HG02884 (cell line): ENCODE data around the gene KIF1C.
"Not testable (repeated sequence)": the region's sequence is repeated elsewhere in the genome, so short reads cannot be mapped to it uniquely, and the experiment has no call there.

Experiments
- ATAC-seq: cut with Tn5 transposase; IDR thresholded peaks from one replicate; pipeline ENCODE4 v1.9.1; 2021; ENCODE audit warnings: mild to moderate bottlenecking, moderate library complexity; ENCODE audit not compliant: unreplicated experiment

KIF1C gene

DNA sequence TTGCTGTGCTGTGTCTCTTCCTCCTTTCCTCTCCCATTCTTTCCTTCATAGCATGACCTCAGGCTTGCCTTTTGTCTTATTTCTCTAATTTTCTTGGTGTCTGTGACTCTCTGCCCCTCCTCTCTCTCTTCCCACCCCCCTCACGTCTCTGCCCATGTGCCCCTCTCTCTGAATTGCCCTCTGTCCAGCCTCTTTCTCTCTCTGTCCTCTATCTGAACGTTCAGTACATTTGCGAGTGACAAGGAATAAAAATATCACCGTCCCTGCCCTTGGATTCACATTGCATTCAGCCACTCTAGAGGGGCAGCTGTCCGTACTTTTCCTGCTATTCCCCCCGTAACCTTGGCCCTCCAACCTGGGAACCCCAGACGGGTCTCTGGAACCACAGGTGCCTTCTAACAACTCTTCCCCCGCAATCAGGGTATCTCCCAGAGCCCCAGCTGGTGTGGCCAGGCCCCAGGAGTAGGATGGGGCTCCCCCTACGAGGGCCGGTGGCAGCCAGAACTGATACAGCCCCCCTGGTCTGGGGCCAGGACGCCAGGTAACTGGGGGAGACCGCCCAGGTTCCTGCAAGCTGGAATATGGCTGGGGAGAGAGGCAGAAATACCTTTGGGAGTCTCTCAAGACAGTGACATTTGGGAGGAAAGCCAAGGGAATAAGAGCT, 1.8 kb downstream of the KIF1C start:
- ATAC-seq, result no peak

DNA sequence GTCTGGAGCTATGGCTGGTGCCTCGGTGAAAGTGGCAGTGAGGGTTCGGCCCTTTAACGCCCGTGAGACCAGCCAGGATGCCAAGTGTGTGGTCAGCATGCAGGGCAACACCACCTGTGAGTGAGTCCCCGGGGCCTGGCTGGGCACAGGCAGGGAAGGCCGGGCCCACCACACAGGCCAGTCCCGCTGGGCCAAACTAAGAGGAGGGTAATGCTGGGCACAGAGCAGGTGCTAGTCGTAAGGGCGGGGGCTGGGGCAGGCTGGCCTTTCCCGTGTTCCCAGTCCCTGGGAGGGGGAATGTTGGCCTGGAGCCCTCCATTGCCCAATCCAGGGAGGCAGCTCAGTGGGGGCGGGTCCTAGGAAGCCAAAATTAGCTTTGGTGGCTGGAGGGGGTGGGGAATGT, 2.5 kb downstream of the KIF1C start:
- ATAC-seq, result no peak

DNA sequence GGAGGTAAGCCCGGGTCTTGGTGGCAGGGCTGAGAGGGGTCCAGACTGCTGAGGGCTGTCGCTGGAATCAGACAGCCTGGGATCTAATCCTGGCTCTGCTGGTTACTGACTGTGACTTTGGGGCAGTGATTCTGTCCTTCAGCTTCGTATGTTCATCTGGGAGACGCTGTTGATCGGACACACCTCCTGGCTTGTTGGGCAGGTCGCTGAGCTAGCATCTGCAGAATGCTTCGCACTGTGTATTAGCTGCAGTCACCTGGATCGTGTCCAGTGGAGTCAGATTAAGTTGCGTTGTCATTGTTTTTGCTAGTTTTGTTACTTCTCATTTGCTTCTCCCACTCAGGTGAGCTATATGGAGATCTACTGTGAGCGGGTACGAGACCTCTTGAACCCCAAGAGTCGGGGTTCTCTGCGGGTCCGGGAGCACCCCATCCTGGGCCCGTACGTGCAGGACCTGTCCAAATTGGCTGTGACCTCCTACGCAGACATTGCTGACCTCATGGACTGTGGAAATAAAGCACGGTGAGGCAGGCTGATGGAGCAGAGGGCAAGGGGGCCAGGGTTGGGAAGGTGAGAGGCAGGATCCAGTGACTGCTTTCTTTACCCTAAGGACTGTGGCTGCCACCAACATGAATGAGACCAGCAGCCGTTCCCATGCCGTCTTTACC, 4.5 kb downstream of the KIF1C start:
- no peak for ATAC-seq

DNA sequence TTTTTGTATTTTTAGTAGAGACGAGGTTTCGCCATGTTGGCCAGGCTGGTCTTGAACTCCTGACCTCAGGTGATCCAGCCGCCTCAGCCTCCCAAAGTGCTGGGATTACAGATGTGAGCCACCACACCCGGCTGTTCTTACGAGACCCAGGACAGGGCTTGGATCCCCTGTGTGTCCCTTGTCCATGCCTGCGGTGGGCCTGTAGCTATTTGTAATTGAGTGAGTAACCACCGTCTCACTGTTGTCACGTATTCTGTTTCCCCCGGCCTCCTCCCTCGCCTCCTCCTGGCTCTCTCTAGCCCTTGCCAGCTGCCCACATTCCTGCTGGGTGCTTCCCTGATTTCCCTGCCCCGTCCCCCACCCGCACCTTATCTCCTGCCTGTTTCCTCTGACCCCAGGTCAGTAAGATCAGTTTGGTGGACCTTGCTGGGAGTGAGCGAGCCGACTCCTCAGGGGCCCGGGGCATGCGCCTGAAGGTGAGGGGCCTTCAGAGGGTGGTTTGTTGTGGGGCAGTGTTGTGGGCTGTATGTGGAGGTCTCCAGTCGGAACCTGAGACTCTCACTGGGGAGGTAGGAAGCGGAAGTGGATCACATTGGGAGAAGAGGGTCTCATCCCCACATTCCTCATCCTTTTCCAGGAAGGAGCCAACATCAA, 5.6 kb downstream of the KIF1C start:
- ATAC-seq, result no peak

DNA sequence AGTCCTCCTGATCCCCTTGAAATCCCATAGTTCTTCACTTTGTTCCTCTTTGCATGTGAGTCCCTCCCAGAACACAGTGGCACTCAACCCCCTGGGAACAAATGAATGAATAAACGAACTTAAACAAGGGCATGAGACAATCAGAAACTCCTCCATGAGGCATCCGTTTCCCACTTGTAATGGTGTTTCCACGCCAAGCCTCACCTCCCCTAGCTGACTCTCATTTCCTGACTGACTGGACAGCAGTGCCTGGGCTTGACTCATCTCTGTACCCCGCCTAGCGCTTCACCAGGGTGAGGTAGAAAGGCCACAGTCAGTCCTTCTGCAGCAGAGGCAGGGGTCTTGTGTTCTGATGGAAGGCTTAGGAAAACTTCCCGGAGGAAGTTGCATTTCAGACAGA, 14.2 kb downstream of the KIF1C start:
- no peak for ATAC-seq

DNA sequence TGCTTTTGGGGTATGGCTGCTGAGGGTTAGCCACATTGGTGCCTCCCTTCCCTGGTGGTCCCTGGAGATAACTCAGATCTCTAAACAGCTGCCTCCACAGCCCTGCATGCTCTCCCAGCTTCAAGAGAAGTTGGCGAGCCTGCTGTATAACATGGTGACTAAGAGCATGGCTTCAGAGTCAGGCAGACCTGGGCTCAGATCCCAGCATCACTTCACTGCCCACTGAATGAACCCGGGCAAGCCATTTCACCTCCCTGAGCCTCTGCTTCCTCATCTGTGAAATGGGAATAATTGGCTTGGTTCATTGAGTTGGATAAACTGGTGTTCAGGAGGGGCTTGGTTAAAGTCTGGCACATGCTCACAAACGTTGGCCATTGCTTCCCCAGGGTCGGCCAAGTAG, 16.6 kb downstream of the KIF1C start:
- ATAC-seq, result no peak

DNA sequence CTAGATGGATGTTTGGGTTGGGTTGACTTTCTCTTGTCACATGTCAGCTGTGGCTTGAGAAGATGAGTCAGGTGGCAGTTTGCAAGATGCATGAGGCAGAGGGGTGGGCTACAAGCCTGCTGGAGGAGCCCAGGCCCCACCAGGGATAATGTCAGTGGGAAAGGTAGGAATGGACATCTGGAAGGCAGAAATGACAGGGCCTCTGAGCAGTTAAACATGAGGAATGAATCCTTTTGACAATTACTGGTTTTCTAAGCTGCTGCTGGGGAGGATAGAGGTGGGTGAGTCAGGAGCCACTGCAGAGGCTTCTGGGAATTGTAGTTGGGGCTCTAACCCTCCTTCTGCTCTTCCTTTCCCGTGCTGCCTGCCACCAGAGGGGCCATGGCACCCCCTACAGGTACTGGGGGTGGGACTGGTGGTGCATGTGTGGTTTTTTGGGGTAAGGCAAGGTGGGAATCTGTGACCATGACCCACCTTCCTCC, 21.8 kb downstream of the KIF1C start:
- no peak for ATAC-seq

DNA sequence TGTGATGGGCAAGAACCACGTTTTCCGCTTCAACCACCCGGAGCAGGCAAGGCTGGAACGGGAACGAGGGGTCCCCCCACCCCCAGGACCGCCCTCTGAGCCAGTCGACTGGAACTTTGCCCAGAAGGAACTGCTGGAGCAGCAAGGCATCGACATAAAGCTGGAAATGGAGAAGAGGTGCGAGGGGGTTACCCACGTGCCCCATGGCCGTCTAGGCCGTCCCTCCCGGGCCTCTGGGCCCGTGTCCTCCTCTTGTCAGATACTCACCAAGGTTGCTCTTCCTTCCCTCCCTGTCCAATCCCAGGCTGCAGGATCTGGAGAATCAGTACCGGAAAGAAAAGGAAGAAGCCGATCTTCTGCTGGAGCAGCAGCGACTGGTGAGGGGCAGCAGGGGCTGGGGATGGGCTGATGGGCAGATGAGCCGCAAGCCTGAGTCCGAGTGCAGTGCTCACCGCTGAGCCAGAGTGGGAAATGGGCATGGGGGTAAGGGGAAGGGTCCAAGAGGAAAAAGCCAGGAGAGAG, 22.8 kb downstream of the KIF1C start:
- ATAC-seq, result no peak

DNA sequence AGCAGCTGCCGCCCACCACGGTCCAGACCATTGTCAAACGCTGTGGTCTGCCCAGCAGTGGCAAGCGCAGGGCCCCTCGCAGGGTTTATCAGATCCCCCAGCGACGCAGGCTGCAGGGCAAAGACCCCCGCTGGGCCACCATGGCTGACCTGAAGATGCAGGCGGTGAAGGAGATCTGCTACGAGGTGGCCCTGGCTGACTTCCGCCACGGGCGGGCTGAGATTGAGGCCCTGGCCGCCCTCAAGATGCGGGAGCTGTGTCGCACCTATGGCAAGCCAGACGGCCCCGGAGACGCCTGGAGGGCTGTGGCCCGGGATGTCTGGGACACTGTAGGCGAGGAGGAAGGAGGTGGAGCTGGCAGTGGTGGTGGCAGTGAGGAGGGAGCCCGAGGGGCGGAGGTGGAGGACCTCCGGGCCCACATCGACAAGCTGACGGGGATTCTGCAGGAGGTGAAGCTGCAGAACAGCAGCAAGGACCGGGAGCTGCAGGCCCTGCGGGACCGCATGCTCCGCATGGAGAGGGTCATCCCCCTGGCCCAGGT, 24.5 kb downstream of the KIF1C start:
- ATAC-seq, result no peak

DNA sequence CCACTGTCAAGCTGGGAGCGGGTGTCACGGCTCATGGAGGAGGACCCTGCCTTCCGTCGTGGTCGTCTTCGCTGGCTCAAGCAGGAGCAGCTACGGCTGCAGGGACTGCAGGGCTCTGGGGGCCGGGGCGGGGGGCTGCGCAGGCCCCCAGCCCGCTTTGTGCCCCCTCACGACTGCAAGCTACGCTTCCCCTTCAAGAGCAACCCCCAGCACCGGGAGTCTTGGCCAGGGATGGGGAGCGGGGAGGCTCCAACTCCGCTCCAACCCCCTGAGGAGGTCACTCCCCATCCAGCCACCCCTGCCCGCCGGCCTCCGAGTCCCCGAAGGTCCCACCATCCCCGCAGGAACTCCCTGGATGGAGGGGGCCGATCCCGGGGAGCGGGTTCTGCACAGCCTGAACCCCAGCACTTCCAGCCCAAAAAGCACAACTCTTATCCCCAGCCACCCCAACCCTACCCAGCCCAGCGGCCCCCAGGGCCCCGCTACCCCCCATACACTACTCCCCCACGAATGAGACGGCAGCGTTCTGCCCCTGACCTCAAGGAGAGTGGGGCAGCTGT, 25.9 kb downstream of the KIF1C start:
- ATAC-seq, result no peak

DNA sequence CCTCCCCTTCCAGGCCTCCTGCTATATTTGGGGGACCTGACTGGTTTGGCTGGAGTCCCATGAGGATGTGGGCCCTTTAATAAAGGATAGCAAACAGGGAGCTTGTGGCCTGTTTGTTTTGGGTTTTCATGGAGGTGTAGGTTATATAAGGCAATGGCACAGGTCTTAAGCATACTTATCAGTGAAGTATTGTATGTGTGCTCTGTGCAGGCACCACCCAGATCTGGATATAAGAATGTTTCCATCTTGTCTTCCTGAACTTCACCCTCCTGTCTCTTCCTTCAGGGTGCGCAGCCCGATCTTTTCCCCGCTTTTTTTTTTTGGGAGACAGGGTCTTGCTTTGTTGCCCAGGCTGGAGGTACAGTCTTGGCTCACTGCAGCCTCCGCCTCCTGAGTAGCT, 26.9 kb downstream of the KIF1C start:
- no peak for ATAC-seq

DNA sequence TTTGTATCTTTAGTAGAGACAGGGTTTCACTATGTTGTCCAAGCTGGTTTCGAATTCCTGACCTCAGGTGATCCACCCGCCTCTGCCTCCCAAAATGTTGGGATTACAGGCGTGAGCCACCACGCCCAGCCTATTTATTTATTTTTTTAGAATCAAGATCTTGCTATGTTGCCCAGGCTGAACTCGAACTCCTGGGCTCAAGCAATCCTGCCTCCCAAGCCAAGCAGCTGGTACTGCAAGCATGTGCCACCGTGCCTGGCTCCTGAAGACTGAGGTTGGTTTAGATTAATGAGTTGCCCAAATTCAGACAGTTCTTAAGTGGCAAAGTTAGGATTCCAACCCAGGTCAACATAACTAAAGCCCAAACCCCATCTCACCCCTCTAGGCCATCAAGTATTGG, 29.5 kb downstream of the KIF1C start:
- ATAC-seq, result no peak

DNA sequence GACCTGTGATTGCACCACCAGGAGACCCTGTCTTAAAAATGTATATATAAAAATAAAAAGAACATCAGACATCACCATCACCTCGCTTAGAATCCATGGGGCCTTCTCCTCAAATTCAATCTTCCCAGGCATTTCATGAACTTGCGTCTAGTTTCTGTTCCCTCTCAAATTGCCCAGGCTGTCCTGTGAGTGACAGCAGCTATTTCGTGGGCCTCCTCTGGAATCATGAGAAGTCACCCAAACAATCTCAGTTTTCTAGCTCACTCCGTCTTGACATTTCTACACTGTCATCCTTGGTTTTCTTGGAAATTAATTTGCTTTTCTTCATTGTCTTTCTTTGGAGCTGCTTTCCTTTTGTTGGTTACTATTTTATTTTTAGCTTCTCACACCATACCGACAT, 30.2 kb downstream of the KIF1C start:
- ATAC-seq, result no peak

DNA sequence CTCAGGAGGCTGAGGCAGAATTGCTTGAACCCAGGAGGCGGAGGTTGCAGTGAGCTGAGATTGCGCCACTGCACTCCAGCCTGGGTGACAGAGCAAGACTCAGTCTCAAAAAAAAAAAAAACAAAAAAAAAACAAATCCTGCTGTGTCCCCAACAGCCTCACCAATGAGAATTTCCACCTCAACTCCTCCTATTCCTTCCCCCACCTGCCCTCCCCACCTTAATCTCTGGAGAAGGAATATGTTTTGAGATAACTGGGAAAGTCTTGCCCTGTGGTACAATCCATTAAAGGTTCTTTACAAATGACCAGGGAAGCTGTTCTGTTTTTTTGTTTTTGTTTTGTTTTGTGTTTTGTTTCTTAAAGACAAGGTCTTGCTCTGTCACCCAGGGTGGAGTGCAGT, 32.4 kb downstream of the KIF1C start:
- not testable (repeated sequence) for ATAC-seq

DNA sequence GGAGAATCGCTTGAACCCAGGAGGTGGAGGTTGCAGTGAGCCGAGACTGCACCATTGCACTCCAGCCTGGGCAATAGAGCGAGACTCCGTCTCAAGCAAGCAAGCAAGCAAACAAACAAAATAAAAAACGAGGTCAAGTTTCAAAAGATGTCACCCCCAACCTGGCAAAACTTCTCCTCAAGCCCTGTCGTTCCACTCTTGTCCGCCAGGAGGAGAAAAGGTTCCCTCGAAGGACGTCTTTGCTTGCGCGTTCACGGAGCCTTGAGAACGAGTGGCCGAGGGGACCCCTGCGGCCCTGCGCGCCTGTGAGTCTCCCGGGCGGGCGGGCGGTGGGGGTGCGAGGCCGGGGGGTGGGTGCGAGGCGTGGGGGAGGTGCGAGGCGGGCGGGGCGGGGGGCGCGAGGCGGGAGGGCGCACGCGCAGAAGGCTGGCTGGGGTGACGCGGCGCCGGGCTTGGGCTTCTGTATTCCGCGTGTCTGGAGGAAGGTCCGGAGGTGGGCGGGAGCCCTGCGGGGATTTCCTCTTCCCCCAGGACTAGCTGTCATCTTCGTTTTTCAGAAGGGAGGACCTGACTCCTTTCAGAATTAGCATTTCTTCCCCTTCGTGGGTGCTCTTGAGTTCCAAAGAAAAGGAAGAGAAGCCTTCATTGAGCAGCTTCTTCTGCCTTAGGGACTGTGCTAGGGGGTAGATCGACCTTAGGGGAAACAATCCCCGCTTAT, 33.8 kb downstream of the KIF1C start:
- ATAC-seq, result no peak

DNA sequence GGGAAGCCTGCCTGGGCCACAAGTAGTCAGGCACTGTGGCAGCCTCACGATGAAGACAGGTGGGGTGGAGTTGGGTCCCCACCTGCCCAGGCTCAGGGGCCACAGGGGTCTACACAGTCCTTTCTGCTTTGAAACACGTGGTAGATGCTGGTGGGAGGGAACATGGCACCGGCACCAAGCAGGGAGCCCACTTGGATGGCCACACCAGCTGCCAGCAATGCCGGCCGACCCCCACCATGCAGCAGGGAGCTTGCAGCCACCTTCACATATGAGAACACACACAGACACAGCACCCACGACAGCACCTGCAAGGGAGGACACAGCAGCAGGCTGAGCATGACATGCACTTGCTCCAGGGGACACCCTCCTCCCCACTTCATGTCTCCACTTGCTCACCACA, 35.1 kb downstream of the KIF1C start:
- ATAC-seq, result no peak

DNA sequence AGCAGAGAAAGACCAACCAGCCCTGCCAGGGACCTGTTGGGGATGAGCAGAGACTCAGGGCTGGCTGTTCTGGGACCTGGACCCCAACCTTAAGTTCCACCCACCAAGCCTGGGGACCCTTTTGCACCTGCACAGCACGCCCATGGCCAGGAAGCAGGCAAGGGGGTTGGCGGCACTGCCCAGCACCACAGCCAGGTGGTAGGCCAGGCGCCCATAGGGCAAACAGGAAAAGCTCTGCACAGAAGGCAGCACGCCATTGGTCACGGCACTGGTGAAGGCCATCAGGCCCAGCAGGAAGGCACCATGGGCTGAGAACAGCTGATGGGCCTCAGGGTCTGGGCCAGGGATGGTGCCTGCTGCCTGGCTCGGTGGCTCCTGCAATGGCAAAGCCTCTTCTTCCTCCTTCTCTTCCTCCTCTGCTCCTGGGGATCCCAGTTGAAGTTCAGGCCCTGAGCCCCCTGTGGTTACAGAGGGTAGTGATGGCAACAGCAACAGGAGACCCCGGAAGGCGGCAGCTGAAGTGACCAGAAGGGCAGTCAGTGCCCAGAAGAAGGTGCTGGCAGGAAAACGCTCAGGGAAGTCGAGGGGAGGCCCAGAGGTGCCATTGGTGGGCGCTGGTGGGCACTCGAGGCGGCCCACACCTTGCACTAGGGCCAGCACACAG, 35.7 kb downstream of the KIF1C start:
- ATAC-seq, result no peak

DNA sequence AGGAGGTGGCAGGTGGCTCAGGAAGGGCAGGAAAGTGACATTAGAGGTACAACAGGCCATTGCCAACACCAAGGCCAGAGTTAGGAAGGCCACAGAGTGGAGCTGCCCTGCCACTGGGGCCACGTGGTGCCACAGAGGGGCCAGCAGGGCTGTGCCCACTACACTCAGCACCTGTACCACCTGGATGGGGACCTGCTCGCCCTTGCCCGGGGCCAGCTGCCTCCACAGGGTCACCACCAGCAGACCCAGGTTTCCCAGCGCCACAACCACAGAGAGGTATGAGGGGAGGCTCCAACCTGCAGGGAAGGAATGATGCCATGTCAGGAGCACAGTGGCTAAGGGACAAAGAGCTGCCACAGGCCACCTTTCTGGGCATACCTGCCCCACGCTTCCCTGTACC, 36.3 kb downstream of the KIF1C start:
- no peak for ATAC-seq

DNA sequence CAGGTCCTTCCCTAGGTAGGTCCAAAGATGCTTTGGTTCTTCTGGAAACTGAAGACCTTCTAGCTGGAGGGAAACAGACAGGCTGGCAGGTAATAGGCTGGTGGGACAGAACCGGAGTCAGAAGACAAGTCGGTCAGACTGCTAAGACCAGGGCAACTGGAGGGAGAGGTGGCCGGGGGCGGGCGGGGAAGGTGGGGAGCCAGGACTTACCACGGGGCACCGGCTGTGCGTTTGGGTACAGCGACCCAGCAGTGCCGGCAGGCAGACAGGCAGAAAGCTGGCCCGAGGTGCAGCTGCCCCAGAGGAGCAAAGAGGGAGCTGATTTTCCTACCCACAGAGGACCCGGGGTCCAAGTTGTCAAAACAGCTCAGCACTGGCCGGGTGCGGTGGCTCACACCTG, 36.9 kb downstream of the KIF1C start:
- no peak for ATAC-seq

DNA sequence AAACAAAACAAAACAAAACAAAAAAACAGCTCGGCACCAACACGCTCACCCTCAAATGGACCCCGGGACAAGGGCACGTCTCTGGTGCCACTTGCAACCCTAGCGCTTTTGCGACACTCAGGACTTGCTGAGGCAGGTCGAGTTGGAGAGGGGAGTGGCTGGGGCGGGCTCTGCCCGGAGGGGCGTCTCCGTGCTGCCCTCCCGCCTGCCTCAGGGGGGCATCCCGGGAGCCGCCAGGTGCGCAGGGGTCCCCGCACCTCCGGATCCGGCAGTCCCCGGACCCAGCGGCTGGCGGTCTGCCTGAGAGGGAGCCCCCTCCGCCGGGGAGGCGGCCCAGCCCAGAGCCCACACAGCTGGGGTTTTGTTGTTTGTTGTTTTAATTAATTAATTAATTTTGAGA, 37.6 kb downstream of the KIF1C start, which contains the start of gene SLC52A1:
TSS of gene SLC52A1 (minus strand) at position 112 of the 400 bp plus-strand sequence. CDS start 820 bp downstream, outside the sequence.
- ATAC-seq, result no peak
